GM19023 (cell line): ENCODE measurements around the gene SBF2.

Source experiments
- ATAC-seq: cut with Tn5 transposase; IDR thresholded peaks from one replicate; pipeline ENCODE4 v1.9.1; 2021; ENCODE audit warnings: mild to moderate bottlenecking, moderate library complexity; ENCODE audit not compliant: unreplicated experiment

SBF2 gene

GRCh38 chr11:9789910-9790309, 504.1 kb downstream of the SBF2 start:
- ATAC-seq, result no peak

- ATAC-seq, result no peak
Observed at GRCh38 chr11:9787981-9788521, 506.0 kb downstream of the SBF2 start.

GRCh38 chr11:9787260-9787659, 506.8 kb downstream of the SBF2 start:
- ATAC-seq, result no peak

GRCh38 chr11:9784602-9785315, 509.3 kb downstream of the SBF2 start:
- no peak for ATAC-seq

GRCh38 chr11:9783986-9784385, 510.0 kb downstream of the SBF2 start:
- no peak for ATAC-seq

- no peak for ATAC-seq
Observed at GRCh38 chr11:9780929-9781328, 513.1 kb downstream of the SBF2 start.

GRCh38 chr11:9777525-9777924, 516.5 kb downstream of the SBF2 start:
- no peak for ATAC-seq

- ATAC-seq, result no peak
Observed at GRCh38 chr11:9777066-9777465, 517.0 kb downstream of the SBF2 start.

GRCh38 chr11:9776203-9776602, 517.8 kb downstream of the SBF2 start:
- no peak for ATAC-seq

- ATAC-seq, result no peak
Observed at GRCh38 chr11:9775398-9775779, 518.6 kb downstream of the SBF2 start.

GRCh38 chr11:9774591-9775397, 519.2 kb downstream of the SBF2 start:
- no peak for ATAC-seq

GRCh38 chr11:9774109-9774508, 519.9 kb downstream of the SBF2 start:
- ATAC-seq, result no peak

- ATAC-seq, result no peak
Observed at GRCh38 chr11:9773524-9773923, 520.5 kb downstream of the SBF2 start.

GRCh38 chr11:9772218-9772617, 521.8 kb downstream of the SBF2 start:
- no peak for ATAC-seq

- ATAC-seq, result no peak
Observed at GRCh38 chr11:9771071-9771511, 522.9 kb downstream of the SBF2 start.

GRCh38 chr11:9769621-9770020, 524.4 kb downstream of the SBF2 start:
- ATAC-seq, result no peak

- ATAC-seq, result no peak
Observed at GRCh38 chr11:9765320-9766101, 528.5 kb downstream of the SBF2 start.

- no peak for ATAC-seq
Observed at GRCh38 chr11:9763301-9763700, 530.7 kb downstream of the SBF2 start.

GRCh38 chr11:9762531-9762930, 531.5 kb downstream of the SBF2 start:
- no peak for ATAC-seq

- no peak for ATAC-seq
Observed at GRCh38 chr11:9761441-9761945, 532.5 kb downstream of the SBF2 start.

- ATAC-seq, result no peak
Observed at GRCh38 chr11:9760193-9760575, 533.8 kb downstream of the SBF2 start.
